IMR-90 (cell line): ENCODE measurements around the gene PDCD6IP. TPM values are rescaled to one million over a fixed set of nuclear protein-coding genes. Genes with fewer than 3 reads are reported as not detected.

Experiments
- ATAC-seq: fragments of 200-7000 bp; cut with Tn5 transposase; 2 replicates; pipeline ENCODE4 v1.9.1; 2020; ENCODE audit warnings: low read depth, mild to moderate bottlenecking, moderate library complexity
- BruUV-seq: library from RNA; stranded (reverse); fragments of 400-500 nt; replicated peaks from 2 replicates; lab custom pipeline; 2021; lab: Mats Ljungman, UMichigan
- CTCF ChIA-PET: fragments of 300-600 bp; formaldehyde crosslinking; extraction: SDS; loops from one replicate; lab custom pipeline; 2021; ENCODE audit warnings: antibody characterized with exemption; lab: Yijun Ruan, JAX
- POLR2A ChIA-PET: fragments of 300-600 bp; sonication (Branson Sonifier 250); formaldehyde crosslinking; loops from one replicate; lab custom pipeline; 2022; ENCODE audit warnings: antibody characterized with exemption; ENCODE audit not compliant: unreplicated experiment; lab: Charles Lee
- DNase-seq: peaks from one replicate; pipeline ENCODE4 v3.0.0; 2013
- H2AFZ ChIP-seq: replicated peaks from 2 replicates; pipeline ENCODE3; 2013; ENCODE audit warnings: low read length, mild to moderate bottlenecking; ENCODE audit not compliant: poor library complexity
- H2AK5ac ChIP-seq: 2 replicates; pipeline ENCODE4 v1.6.1; 2013; ENCODE audit warnings: low read depth, low read length, inconsistent platforms
- H2AK9ac ChIP-seq: replicated peaks from 2 replicates; pipeline ENCODE3; 2013; ENCODE audit warnings: mild to moderate bottlenecking, low read depth, low read length, moderate library complexity; ENCODE audit not compliant: poor library complexity
- H2BK120ac ChIP-seq: 2 replicates; pipeline ENCODE4 v1.6.1; 2013; ENCODE audit warnings: low read depth, low read length, inconsistent platforms
- H2BK15ac ChIP-seq: 3 replicates; pipeline ENCODE4 v1.6.1; 2013; ENCODE audit warnings: low read depth, low read length, inconsistent platforms
- H2BK20ac ChIP-seq: 2 replicates; pipeline ENCODE4 v1.6.1; 2013; ENCODE audit warnings: low read depth, mild to moderate bottlenecking, inconsistent platforms, low read length, moderate library complexity
- H2BK5ac ChIP-seq: 2 replicates; pipeline ENCODE4 v1.6.1; 2013; ENCODE audit warnings: mild to moderate bottlenecking, low read depth, low read length, inconsistent platforms; ENCODE audit not compliant: poor library complexity, severe bottlenecking
- H3K14ac ChIP-seq: replicated peaks from 2 replicates; pipeline ENCODE4 v1.6.1; 2013; ENCODE audit warnings: low read depth, low read length, inconsistent platforms
- H3K18ac ChIP-seq: 2 replicates; pipeline ENCODE4 v1.6.1; 2013; ENCODE audit warnings: low read depth, low read length, control low read depth
- H3K23ac ChIP-seq: 2 replicates; pipeline ENCODE4 v1.6.1; 2013; ENCODE audit warnings: low read depth, low read length, inconsistent platforms
- H3K27ac ChIP-seq: 2 replicates; pipeline ENCODE4 v1.5.1; 2013; ENCODE audit warnings: mild to moderate bottlenecking, control low read depth, low read length; ENCODE audit not compliant: insufficient read depth
- H3K27me3 ChIP-seq: 2 replicates; pipeline ENCODE4 v1.6.1; 2013; ENCODE audit warnings: low read length; ENCODE audit not compliant: control insufficient read depth, insufficient read depth
- H3K36me3 ChIP-seq: 2 replicates; pipeline ENCODE4 v1.6.1; 2013; ENCODE audit warnings: low read length, mixed read lengths; ENCODE audit not compliant: control insufficient read depth, insufficient read depth
- H3K4ac ChIP-seq: 2 replicates; pipeline ENCODE4 v1.6.1; 2013; ENCODE audit warnings: low read depth, low read length, inconsistent platforms
- H3K4me1 ChIP-seq: 2 replicates; pipeline ENCODE4 v1.6.1; 2013; ENCODE audit warnings: low read length, mixed read lengths; ENCODE audit not compliant: control insufficient read depth, insufficient read depth
- H3K4me2 ChIP-seq: 2 replicates; pipeline ENCODE4 v1.6.1; 2013; ENCODE audit warnings: low read depth, mild to moderate bottlenecking, control low read depth, low read length, moderate library complexity
- H3K4me3 ChIP-seq: 2 replicates; pipeline ENCODE4 v1.5.1; 2013; ENCODE audit warnings: low read depth, mild to moderate bottlenecking, control low read depth, low read length, moderate library complexity; ENCODE audit not compliant: insufficient read depth
- H3K56ac ChIP-seq: 2 replicates; pipeline ENCODE4 v1.6.1; 2013; ENCODE audit warnings: low read length, inconsistent platforms; ENCODE audit not compliant: insufficient read depth; ENCODE audit errors: extremely low read depth
- H3K79me1 ChIP-seq, 2 experiments: 2 replicates each; pipeline ENCODE4 v1.6.1; 2013; ENCODE audit warnings: low read length in 2 of 2, inconsistent platforms in 1 of 2, low read depth in 1 of 2
- H3K9ac ChIP-seq: 2 replicates; pipeline ENCODE4 v1.6.1; 2013; ENCODE audit warnings: low read depth, low read length, control low read depth
- H3K9me1 ChIP-seq: 2 replicates; pipeline ENCODE4 v1.6.1; 2013; ENCODE audit warnings: low read length, inconsistent platforms; ENCODE audit not compliant: insufficient read depth
- H3K9me3 ChIP-seq: 2 replicates; pipeline ENCODE4 v1.6.1; 2013; ENCODE audit warnings: low read length; ENCODE audit not compliant: control insufficient read depth, insufficient read depth
- H4K20me1 ChIP-seq: 2 replicates; pipeline ENCODE4 v1.6.1; 2013; ENCODE audit warnings: low read length, inconsistent platforms; ENCODE audit not compliant: insufficient read depth
- H4K5ac ChIP-seq: 2 replicates; pipeline ENCODE4 v1.6.1; 2013; ENCODE audit warnings: mild to moderate bottlenecking, low read depth, low read length, control low read depth
- H4K8ac ChIP-seq, 2 experiments: 2 replicates each; pipeline ENCODE4 v1.6.1; 2013; ENCODE audit warnings: low read depth in 2 of 2, low read length in 2 of 2, control low read depth in 1 of 2, inconsistent platforms in 1 of 2
- H4K91ac ChIP-seq: 2 replicates; pipeline ENCODE4 v1.6.1; 2013; ENCODE audit warnings: low read depth, low read length, inconsistent platforms; ENCODE audit not compliant: insufficient read depth
- CEBPB ChIP-seq: IDR thresholded peaks from 2 replicates; pipeline ENCODE4 v1.6.1; 2012; ENCODE audit warnings: low read depth, low read length, improper control_type of control experiment
- ELK1 ChIP-seq: fragments of 150-350 bp; IDR thresholded peaks from 2 replicates; pipeline ENCODE4 v1.6.1; 2016; ENCODE audit warnings: low read depth, mild to moderate bottlenecking, low read length, moderate library complexity, borderline replicate concordance
- FOS ChIP-seq: fragments of 150-350 bp; IDR thresholded peaks from 2 replicates; pipeline ENCODE4 v1.6.1; 2016; ENCODE audit warnings: low read depth, low read length
- MAFK ChIP-seq: IDR thresholded peaks from 2 replicates; pipeline ENCODE4 v1.6.1; 2012; ENCODE audit warnings: low read depth, low read length, improper control_type of control experiment
- MXI1 ChIP-seq: IDR thresholded peaks from 2 replicates; pipeline ENCODE4 v1.6.1; 2012; ENCODE audit warnings: low read depth, mild to moderate bottlenecking, low read length, moderate library complexity, borderline replicate concordance
- POLR2A ChIP-seq: IDR thresholded peaks from 2 replicates; pipeline ENCODE4 v1.6.1; 2012; ENCODE audit warnings: mild to moderate bottlenecking, low read depth, low read length
- RAD21 ChIP-seq: IDR thresholded peaks from 2 replicates; pipeline ENCODE4 v1.6.1; 2012; ENCODE audit warnings: low read length, improper control_type of control experiment
- RCOR1 ChIP-seq: IDR thresholded peaks from 2 replicates; pipeline ENCODE4 v1.6.1; 2012; ENCODE audit warnings: mild to moderate bottlenecking, low read length, improper control_type of control experiment; ENCODE audit not compliant: insufficient replicate concordance
- RFX5 ChIP-seq: IDR thresholded peaks from 2 replicates; pipeline ENCODE4 v1.8.0; 2012; ENCODE audit warnings: low read depth, mild to moderate bottlenecking, low read length, moderate library complexity
- WGBS, 2 experiments: methylation state at CpG; one replicate each; pipeline versions ENCODE4 v1.1.5 to v1.1.7; 2013; ENCODE audit warnings: missing lambda C conversion rate in 2 of 2; ENCODE audit not compliant: insufficient read length in 1 of 2; ENCODE audit errors: extremely low coverage in 2 of 2; 5-methylcytosine and 5-hydroxymethylcytosine counted together
- dilution Hi-C: fragments of 300-500 bp; cut with HindIII; formaldehyde crosslinking; loops from one replicate; pipeline ENCODE4 v1.14.3; 2018; ENCODE audit warnings: low sequenced_read_pairs; ENCODE audit not compliant: unreplicated experiment
- in situ Hi-C: fragments of 300-500 bp; cut with MboI; formaldehyde crosslinking; loops from 3 replicates; pipeline ENCODE4 v1.14.3; 2019; ENCODE audit warnings: low sequenced_read_pairs, inconsistent platforms, mixed read lengths
- intact Hi-C: fragments of 100-400 bp; cut with micrococcal nuclease; formaldehyde crosslinking; loops from 2 replicates; pipeline ENCODE4 v1.10.0; 2022
- polyA plus RNA-seq, 3 experiments: library from polyadenylated mRNA; depleted of rRNA; stranded (reverse); fragments of >200 nt; gene quantifications; 2 replicates each; pipeline ENCODE4 v1.2.3, GENCODE V29; 2012; ENCODE audit warnings: low replicate concordance in 1 of 3
- total RNA-seq: library from RNA; depleted of rRNA; stranded (reverse); fragments of >200 nt; gene quantifications from 2 replicates; pipeline ENCODE4 v1.2.3, GENCODE V29; 2012
- TF ChIP-seq, protein P1 (sequence below): fragments of 150-350 bp; IDR thresholded peaks from 2 replicates; pipeline ENCODE4 v1.6.1; 2017; ENCODE audit warnings: mild to moderate bottlenecking, antibody characterized with exemption, low read length, low read depth

Gene PDCD6IP
- total and polyA plus RNA-seq, 2 of the 4 experiments (the other 2 are of a cell fraction) = 68.1 to 78.3 TPM

GRCh38 chr3:33914731-33915379, 116.4 kb downstream of the PDCD6IP start:
- H4K8ac ChIP-seq = no peak overlapping the region
- TF ChIP-seq RFX5 (no peak), MAFK (no peak), CEBPB (no peak), ELK1 (no peak), FOS (no peak), RCOR1 (no peak), POLR2A (no peak), RAD21 (no peak), MXI1 (no peak)
- TF ChIP-seq, protein P1, sequence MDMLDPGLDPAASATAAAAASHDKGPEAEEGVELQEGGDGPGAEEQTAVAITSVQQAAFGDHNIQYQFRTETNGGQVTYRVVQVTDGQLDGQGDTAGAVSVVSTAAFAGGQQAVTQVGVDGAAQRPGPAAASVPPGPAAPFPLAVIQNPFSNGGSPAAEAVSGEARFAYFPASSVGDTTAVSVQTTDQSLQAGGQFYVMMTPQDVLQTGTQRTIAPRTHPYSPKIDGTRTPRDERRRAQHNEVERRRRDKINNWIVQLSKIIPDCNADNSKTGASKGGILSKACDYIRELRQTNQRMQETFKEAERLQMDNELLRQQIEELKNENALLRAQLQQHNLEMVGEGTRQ = no peak

More at GRCh38 chr3:33914731-33915379, 116.4 kb downstream of the PDCD6IP start:
- ChIA-PET CTCF (interaction anchor here (0.8 to 2.1 kb wide), 4 partner anchors 32 to 345 kb away, joined by 4 to 7 read pairs (median 5); no protein-coding TSS in a partner anchor), POLR2A (no interaction called here)
- no CpG with 5 or more reads among the region's 12 CpGs for WGBS, 2 experiments
- Histone ChIP-seq H2AK5ac (no peak overlapping the region), H2BK120ac (no peak overlapping the region), H4K91ac (no peak overlapping the region), H3K27ac (no peak overlapping the region), H3K18ac (no peak overlapping the region), H3K9me1 (no peaks in the 10 kb centered on the region; the same call in 1 of the 2 replicates), H3K27me3 (peaks cover 2% of the 10 kb centered on the region; the same call in 1 of the 2 replicates), H3K56ac (no peak overlapping the region), H3K14ac (no peak overlapping the region), H3K4ac (no peak overlapping the region), H2BK15ac (no peak overlapping the region), H3K36me3 (no peaks in the 10 kb centered on the region), H3K79me1 (no peaks in the 10 kb centered on the region), H3K9me3 (no peaks in the 10 kb centered on the region), H3K4me2 (no peak overlapping the region), H2BK5ac (no peak overlapping the region), H3K4me1 (no peaks in the 10 kb centered on the region), H4K5ac (no peak overlapping the region), H2AK9ac (no peak overlapping the region), H3K23ac (no peak overlapping the region), H3K9ac (no peak overlapping the region), H2AFZ (no peak overlapping the region), H3K4me3 (no peak overlapping the region), H4K20me1 (no peaks in the 10 kb centered on the region), H2BK20ac (no peak overlapping the region)
- BruUV-seq = no TSS peak
- ATAC-seq (no peak), DNase-seq (no peak)
- in situ Hi-C loops (no loop called here), dilution Hi-C loops (no loop called here), intact Hi-C loops (loop anchor here (10.0 kb wide), 1 partner anchor 100 kb away; no protein-coding TSS in a partner anchor)
